Breast epithelium (tissue), 3 donors: ENCODE results near the gene CCDC171.

Source experiments
- POLR2A ChIP-seq: fragments of 450-650 bp; IDR thresholded peaks from one replicate; pipeline ENCODE4 v1.6.1; 2016; ENCODE audit warnings: antibody characterized with exemption, mild to moderate bottlenecking, moderate library complexity
- POLR2AphosphoS5 ChIP-seq, 3 donors: sonication (generic); formaldehyde crosslinking; IDR thresholded peaks; one replicate each; pipeline ENCODE4 v1.6.1; 2017; ENCODE audit warnings: antibody characterized with exemption in 3 of 3
- TF ChIP-seq, protein P1 (sequence below), 3 donors: fragments of 450-650 bp; IDR thresholded peaks; one replicate each; pipeline ENCODE4 v1.5.1; 2016 to 2017; ENCODE audit warnings: antibody characterized with exemption in 3 of 3, mild to moderate bottlenecking in 3 of 3, moderate library complexity in 3 of 3

DNA sequence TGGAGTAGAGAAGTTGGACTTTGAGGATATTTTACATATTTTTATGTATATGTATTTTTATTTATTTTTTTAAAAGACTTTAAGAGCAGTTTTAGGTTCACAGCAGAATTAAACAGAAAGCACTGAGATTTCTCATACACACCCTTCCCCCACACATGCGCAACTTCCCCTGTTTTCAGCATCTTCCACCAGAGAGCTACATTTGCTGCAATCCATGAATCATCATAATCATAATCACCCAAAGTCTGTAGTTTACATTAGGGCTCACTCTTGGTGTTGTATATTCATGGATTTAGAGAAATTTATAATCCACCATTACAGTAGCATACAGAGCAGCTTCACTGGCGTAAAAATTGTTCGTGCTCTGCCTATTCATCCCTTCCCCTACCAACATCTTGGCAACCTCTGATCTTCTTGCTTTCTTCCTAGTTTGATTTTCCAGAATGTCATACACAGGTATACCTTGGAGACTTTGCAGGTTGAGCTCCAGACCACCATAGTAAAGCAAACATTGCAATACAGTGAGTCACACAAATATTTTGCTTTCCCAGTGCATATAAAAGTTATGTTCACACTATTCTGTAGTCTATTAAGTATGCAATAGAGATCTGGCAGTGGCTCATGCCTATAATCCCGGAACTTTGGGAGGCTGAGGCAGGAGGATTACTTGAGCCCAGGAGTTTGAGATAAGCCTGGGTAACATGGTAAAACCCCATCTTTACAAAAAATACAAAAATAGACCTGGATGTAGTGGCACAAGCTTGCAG is 9.6 kb upstream of the CCDC171 start:
- TF ChIP-seq, protein P1, sequence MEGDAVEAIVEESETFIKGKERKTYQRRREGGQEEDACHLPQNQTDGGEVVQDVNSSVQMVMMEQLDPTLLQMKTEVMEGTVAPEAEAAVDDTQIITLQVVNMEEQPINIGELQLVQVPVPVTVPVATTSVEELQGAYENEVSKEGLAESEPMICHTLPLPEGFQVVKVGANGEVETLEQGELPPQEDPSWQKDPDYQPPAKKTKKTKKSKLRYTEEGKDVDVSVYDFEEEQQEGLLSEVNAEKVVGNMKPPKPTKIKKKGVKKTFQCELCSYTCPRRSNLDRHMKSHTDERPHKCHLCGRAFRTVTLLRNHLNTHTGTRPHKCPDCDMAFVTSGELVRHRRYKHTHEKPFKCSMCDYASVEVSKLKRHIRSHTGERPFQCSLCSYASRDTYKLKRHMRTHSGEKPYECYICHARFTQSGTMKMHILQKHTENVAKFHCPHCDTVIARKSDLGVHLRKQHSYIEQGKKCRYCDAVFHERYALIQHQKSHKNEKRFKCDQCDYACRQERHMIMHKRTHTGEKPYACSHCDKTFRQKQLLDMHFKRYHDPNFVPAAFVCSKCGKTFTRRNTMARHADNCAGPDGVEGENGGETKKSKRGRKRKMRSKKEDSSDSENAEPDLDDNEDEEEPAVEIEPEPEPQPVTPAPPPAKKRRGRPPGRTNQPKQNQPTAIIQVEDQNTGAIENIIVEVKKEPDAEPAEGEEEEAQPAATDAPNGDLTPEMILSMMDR (IDR thresholded peaks at IDR 0.05), result no peak
- TF ChIP-seq POLR2AphosphoS5 (IDR thresholded peaks at IDR 0.05) (no peak), POLR2A (no peak)
